CD4-positive, alpha-beta memory T cell (primary cell): ENCODE measurements around the gene C1orf174. TPM values are rescaled to one million over a fixed set of nuclear protein-coding genes. Genes with fewer than 3 reads are reported as not detected.

Source experiments
- CTCF ChIA-PET: fragments of 350-600 bp; sonication (Branson Sonifier 250); formaldehyde crosslinking; loops from one replicate; lab custom pipeline; 2021; ENCODE audit warnings: inconsistent platforms; ENCODE audit not compliant: partially characterized antibody; lab: Charles Lee
- POLR2A ChIA-PET: fragments of 350-600 bp; sonication (Branson Sonifier 250); formaldehyde crosslinking; loops from one replicate; lab custom pipeline; 2021; ENCODE audit not compliant: partially characterized antibody; lab: Charles Lee
- DNase-seq, 5 donors: peaks; one replicate each; pipeline versions ENCODE4 v3.0.0 to v3.0.0-alpha.2; 2020 to 2022; ENCODE audit warnings: mixed read lengths in 1 of 5
- H3K27ac ChIP-seq: one replicate; pipeline ENCODE4 v1.7.0; 2013; ENCODE audit warnings: low read depth, low read length
- H3K27me3 ChIP-seq: 2 replicates; pipeline ENCODE4 v1.7.0; 2013; ENCODE audit warnings: mild to moderate bottlenecking, low read length, moderate library complexity; ENCODE audit not compliant: insufficient read depth
- H3K36me3 ChIP-seq: 2 replicates; pipeline ENCODE4 v1.7.0; 2013; ENCODE audit warnings: mild to moderate bottlenecking, low read length, moderate library complexity; ENCODE audit not compliant: insufficient read depth
- H3K4me1 ChIP-seq: 2 replicates; pipeline ENCODE4 v1.7.0; 2013; ENCODE audit warnings: mild to moderate bottlenecking, low read length, moderate library complexity; ENCODE audit not compliant: insufficient read depth
- H3K4me3 ChIP-seq, 2 donors: one replicate each; pipeline ENCODE4 v1.7.0; 2013; ENCODE audit warnings: low read length in 2 of 2, mild to moderate bottlenecking in 1 of 2
- H3K9me3 ChIP-seq, 2 donors: one replicate each; pipeline ENCODE4 v1.7.0; 2013; ENCODE audit warnings: low read length in 2 of 2, control low read depth in 1 of 2; ENCODE audit not compliant: control insufficient read depth in 1 of 2
- H3K27ac Mint-ChIP-seq, 7 donors: one replicate each; pipeline ENCODE4 v1.8.0; 2020 to 2021; ENCODE audit warnings: mixed read lengths in 7 of 7, mild to moderate bottlenecking in 6 of 7, inconsistent platforms in 3 of 7, moderate library complexity in 3 of 7
- H3K27me3 Mint-ChIP-seq, 2 donors: one replicate each; pipeline ENCODE4 v1.8.0; 2020 to 2021; ENCODE audit warnings: mixed read lengths in 2 of 2
- H3K36me3 Mint-ChIP-seq, 2 donors: one replicate each; pipeline ENCODE4 v1.8.0; 2020 to 2021; ENCODE audit warnings: mixed read lengths in 2 of 2, inconsistent platforms in 1 of 2, mild to moderate bottlenecking in 1 of 2
- H3K4me1 Mint-ChIP-seq, 4 donors: one replicate each; pipeline ENCODE4 v1.8.0; 2020 to 2021; ENCODE audit warnings: mixed read lengths in 4 of 4, mild to moderate bottlenecking in 1 of 4
- H3K4me3 Mint-ChIP-seq, 8 donors: one replicate each; pipeline ENCODE4 v1.8.0; 2020 to 2021; ENCODE audit warnings: mixed read lengths in 8 of 8, mild to moderate bottlenecking in 7 of 8, moderate library complexity in 6 of 8, inconsistent platforms in 3 of 8
- H3K9me3 Mint-ChIP-seq, 8 donors: one replicate each; pipeline ENCODE4 v1.8.0; 2020 to 2021; ENCODE audit warnings: mixed read lengths in 8 of 8, mild to moderate bottlenecking in 5 of 8, inconsistent platforms in 3 of 8, moderate library complexity in 1 of 8
- intact Hi-C: fragments of 100-400 bp; cut with micrococcal nuclease; formaldehyde crosslinking; loops from one replicate; pipeline ENCODE4 v1.15.1; 2023
- polyA plus RNA-seq, 2 donors: library from polyadenylated mRNA; unstranded; fragments of 300-500 nt; fragmentation: Illumina TruSeq; gene quantifications; one replicate each; pipeline ENCODE4 v1.2.3, GENCODE V29; 2021
- total RNA-seq, 2 experiments: library from RNA; stranded (reverse); gene quantifications; one replicate each; pipeline ENCODE4 v1.2.3, GENCODE V29; 2021

Gene C1orf174
- total and polyA plus RNA-seq, 4 experiments from 2014 or later, result 21.8 to 36.0 (median 34.3) TPM

DNA sequence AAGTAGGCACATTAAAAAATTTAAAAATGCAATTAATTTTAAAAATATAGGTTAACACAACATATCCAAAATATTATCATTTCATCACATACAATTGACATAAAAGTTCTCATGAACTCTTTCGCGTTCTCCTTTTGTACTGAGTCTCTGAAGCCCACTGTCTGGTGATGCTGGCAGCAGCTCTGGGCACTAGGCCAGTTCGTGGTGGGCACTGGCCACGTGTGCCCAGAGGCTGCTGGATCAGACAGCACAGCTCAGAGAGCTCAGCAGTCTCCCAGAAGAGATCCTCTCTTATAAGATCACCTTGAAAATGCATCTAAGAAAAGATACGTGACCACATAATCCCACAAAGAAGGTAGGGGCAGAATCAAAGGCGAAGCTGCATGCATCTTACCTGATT, 53.0 kb downstream of the C1orf174 start:
- Mint-ChIP-seq H3K36me3 (peaks cover 37 to 66% of the 10 kb centered on the region in 2 donors), H3K27ac (no peak overlapping the region), H3K9me3 (no peaks in the 10 kb centered on the region), H3K4me1 (no peaks in the 10 kb centered on the region), H3K4me3 (no peak overlapping the region), H3K27me3 (no peaks in the 10 kb centered on the region)
- intact Hi-C loops, result no loop called here
- H3K4me1 ChIP-seq, result no peaks in the 10 kb centered on the region
- ChIA-PET CTCF (interaction anchor here (1.6 kb wide), 1 partner anchor 394 kb away, joined by 4 read pairs; no protein-coding TSS in a partner anchor), POLR2A (interaction anchor here (2.3 kb wide), 1 partner anchor 10 kb away, joined by 9 read pairs; the partner anchor contains the start of genes CEP104 and DFFB)
- H3K4me3 ChIP-seq, result no peak overlapping the region
- H3K9me3 ChIP-seq, result no peaks in the 10 kb centered on the region
- no peak for DNase-seq
- no peak overlapping the region for H3K27ac ChIP-seq
- no peaks in the 10 kb centered on the region for H3K27me3 ChIP-seq
- H3K36me3 ChIP-seq, result peaks cover 20% of the 10 kb centered on the region

DNA sequence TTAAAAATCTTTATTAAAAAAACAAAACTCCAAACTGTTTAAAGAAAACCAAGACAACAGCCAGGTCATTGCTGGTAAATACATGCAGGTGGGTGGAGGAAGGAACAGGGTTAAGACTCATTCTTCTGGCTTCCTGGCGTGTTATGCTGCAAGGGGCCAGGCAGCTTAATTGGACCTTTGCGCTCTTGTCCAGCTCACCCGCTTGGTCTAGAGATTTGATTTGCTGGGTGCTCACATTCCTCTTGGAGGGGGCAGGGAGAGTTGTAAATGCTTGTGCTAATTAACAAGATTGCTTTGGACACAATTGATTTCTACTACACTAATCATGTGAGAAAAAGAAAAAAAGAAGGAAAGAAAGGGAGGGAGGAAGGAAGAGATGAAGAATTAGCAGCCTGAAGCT, 53.5 kb downstream of the C1orf174 start:
- Mint-ChIP-seq H3K9me3 (no peaks in the 10 kb centered on the region), H3K27me3 (no peaks in the 10 kb centered on the region), H3K27ac (peak overlapping the region in 2 of 7 donors; percentile 4 to 18), H3K4me1 (no peaks in the 10 kb centered on the region), H3K4me3 (no peak overlapping the region), H3K36me3 (peaks cover 34 to 65% of the 10 kb centered on the region in 2 donors)
- Histone ChIP-seq H3K9me3 (no peaks in the 10 kb centered on the region), H3K27ac (no peak overlapping the region), H3K36me3 (peaks cover 23% of the 10 kb centered on the region), H3K4me1 (no peaks in the 10 kb centered on the region), H3K27me3 (no peaks in the 10 kb centered on the region), H3K4me3 (no peak overlapping the region)
- intact Hi-C loops, result no loop called here
- DNase-seq, result no peak
- ChIA-PET POLR2A (no interaction called here), CTCF (interaction anchor here (0.7 to 1.6 kb wide), 2 partner anchors 393 to 793 kb away, joined by 3 to 4 read pairs; no protein-coding TSS in a partner anchor)

DNA sequence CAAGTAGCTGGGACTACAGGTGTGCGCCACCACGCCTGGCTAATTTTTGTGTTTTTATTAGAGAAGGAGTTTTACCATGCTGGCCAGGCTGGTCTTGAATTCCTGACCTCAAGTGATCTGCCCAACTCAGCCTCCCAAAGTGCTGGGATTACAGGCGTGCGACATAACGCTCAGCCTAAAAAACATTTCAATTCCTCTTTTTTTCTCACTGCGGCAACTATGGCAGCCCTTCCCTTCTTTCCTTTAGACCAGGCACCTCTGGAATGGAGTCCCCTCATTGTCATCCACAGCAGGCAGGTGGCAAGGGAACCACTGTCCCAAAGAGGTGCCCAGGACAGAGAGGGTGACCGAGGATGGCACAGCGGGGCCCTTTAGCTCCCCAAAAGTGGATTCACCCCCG, 57.2 kb downstream of the C1orf174 start:
- Mint-ChIP-seq H3K9me3 (peaks cover 0 to 7% (median 0%) of the 10 kb centered on the region in 8 donors), H3K27ac (no peak overlapping the region), H3K27me3 (no peaks in the 10 kb centered on the region), H3K36me3 (peaks cover 47 to 68% of the 10 kb centered on the region in 2 donors), H3K4me3 (no peak overlapping the region), H3K4me1 (no peaks in the 10 kb centered on the region)
- H3K27me3 ChIP-seq, result no peaks in the 10 kb centered on the region
- no peaks in the 10 kb centered on the region for H3K4me1 ChIP-seq
- no peak overlapping the region for H3K4me3 ChIP-seq
- peaks cover 29% of the 10 kb centered on the region for H3K36me3 ChIP-seq
- POLR2A ChIA-PET, result no interaction called here
- no peak overlapping the region for H3K27ac ChIP-seq
- CTCF ChIA-PET, result no interaction called here
- DNase-seq, result no peak
- intact Hi-C loops, result no loop called here
- H3K9me3 ChIP-seq, result no peaks in the 10 kb centered on the region

GRCh38 chr1:3841491-3841890, 58.6 kb downstream of the C1orf174 start:
- H3K4me1 ChIP-seq, result no peaks in the 10 kb centered on the region
- DNase-seq, result no peak
- CTCF ChIA-PET, result no interaction called here
- H3K4me3 Mint-ChIP-seq, result no peak overlapping the region
- H3K4me1 Mint-ChIP-seq, result no peaks in the 10 kb centered on the region
- no peak overlapping the region for H3K27ac Mint-ChIP-seq
- no peaks in the 10 kb centered on the region for H3K27me3 ChIP-seq
- H3K36me3 Mint-ChIP-seq, result peaks cover 55 to 69% of the 10 kb centered on the region in 2 donors
- H3K27me3 Mint-ChIP-seq, result no peaks in the 10 kb centered on the region
- H3K36me3 ChIP-seq, result peaks cover 38% of the 10 kb centered on the region
- H3K4me3 ChIP-seq, result no peak overlapping the region
- H3K27ac ChIP-seq, result no peak overlapping the region
- POLR2A ChIA-PET, result no interaction called here
- H3K9me3 ChIP-seq, result no peaks in the 10 kb centered on the region
- intact Hi-C loops, result no loop called here
- peaks cover 0 to 15% (median 3%) of the 10 kb centered on the region in 8 donors for H3K9me3 Mint-ChIP-seq

Other genes starting within 250 kb of the C1orf174 start
- gene TP73, start 247.8 kb downstream of the C1orf174 start, total RNA-seq, result under 1 TPM in 1 of 2 experiments, not detected in 1; 0.17 TPM
- under 1 TPM in 1 of 2 donors, not detected in 1; 0.15 TPM for gene TP73, start 247.8 kb downstream of the C1orf174 start, polyA plus RNA-seq
- gene CCDC27, start 147.8 kb downstream of the C1orf174 start, total RNA-seq, result not detected
- gene CCDC27, start 147.8 kb downstream of the C1orf174 start, polyA plus RNA-seq, result not detected
- 1 to 10 TPM; 3.1 to 4.7 TPM for gene SMIM1, start 127.5 kb downstream of the C1orf174 start, total RNA-seq
- 1 to 10 TPM in 1 of 2 donors, under 1 TPM in 1; 0.52 to 1.5 TPM for gene SMIM1, start 127.5 kb downstream of the C1orf174 start, polyA plus RNA-seq
- 10 to 100 TPM; 54.5 to 58.0 TPM for gene LRRC47, start 103.8 kb downstream of the C1orf174 start, total RNA-seq
- gene LRRC47, start 103.8 kb downstream of the C1orf174 start, polyA plus RNA-seq, result 10 to 100 TPM; 19.0 to 39.8 TPM
- 10 to 100 TPM; 64.0 to 64.4 TPM for gene CEP104, start 43.1 kb downstream of the C1orf174 start, total RNA-seq
- gene CEP104, start 43.1 kb downstream of the C1orf174 start, polyA plus RNA-seq, result 10 to 100 TPM; 10.3 to 30.7 TPM
- 10 to 100 TPM; 23.2 to 26.1 TPM for gene DFFB, start 42.8 kb downstream of the C1orf174 start, total RNA-seq
- 10 to 100 TPM in 1 of 2 donors, 1 to 10 TPM in 1; 8.2 to 13.0 TPM for gene DFFB, start 42.8 kb downstream of the C1orf174 start, polyA plus RNA-seq